Fibroblast of villous mesenchyme (primary cell): Measurements from ENCODE around the gene PIAS1. TPM values are rescaled to one million over a fixed set of nuclear protein-coding genes. Genes with fewer than 3 reads are reported as not detected.

Experiments used
- DNase-seq: peaks from one replicate; pipeline ENCODE4 v3.0.0-alpha.2; 2010; ENCODE audit warnings: low read depth
- H3K4me3 ChIP-seq: 2 replicates; pipeline ENCODE4 v1.5.1; 2011; ENCODE audit warnings: low read depth, mild to moderate bottlenecking, low read length
- CTCF ChIP-seq: IDR thresholded peaks from 2 replicates; pipeline ENCODE4 v1.5.1; 2012; ENCODE audit warnings: low read depth, mild to moderate bottlenecking, low read length; ENCODE audit not compliant: insufficient read depth
- total RNA-seq: library from RNA; depleted of rRNA; stranded (reverse); fragments of >200 nt; gene quantifications from 2 replicates; pipeline ENCODE4 v1.2.3, GENCODE V29; 2012

Gene PIAS1
- total RNA-seq, 1 donor: 28.9 TPM

- DNase-seq: no peak
- H3K4me3 ChIP-seq: no peak overlapping the region
- no peak for TF ChIP-seq CTCF
Measured at GRCh38 chr15:68112706-68113105, 58.6 kb downstream of the PIAS1 start.

- no peak overlapping the region for H3K4me3 ChIP-seq
- TF ChIP-seq CTCF: no peak
- peak; percentile 65 for DNase-seq
Measured at GRCh38 chr15:68113273-68113672, 59.2 kb downstream of the PIAS1 start.

DNA sequence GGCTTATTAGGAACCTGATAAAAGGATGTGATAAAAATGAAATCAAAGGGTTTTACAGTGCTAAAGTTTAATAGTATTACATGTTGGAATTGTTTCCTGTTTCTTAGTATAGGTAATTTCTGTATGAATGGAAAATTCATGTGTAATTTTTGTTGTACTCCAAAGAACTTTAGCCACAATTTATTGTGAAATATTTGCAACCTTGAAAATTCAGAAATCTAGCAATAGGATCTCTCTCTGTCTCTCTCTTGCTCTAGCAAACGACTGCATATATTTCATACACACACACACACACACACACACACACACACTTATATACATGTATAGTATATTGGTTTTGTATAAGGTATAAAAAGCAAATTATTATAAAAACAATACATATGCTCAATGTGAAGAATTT, 59.6 kb downstream of the PIAS1 start:
- H3K4me3 ChIP-seq: peak overlapping the region; percentile 48
- TF ChIP-seq CTCF: no peak
- no peak for DNase-seq

DNA sequence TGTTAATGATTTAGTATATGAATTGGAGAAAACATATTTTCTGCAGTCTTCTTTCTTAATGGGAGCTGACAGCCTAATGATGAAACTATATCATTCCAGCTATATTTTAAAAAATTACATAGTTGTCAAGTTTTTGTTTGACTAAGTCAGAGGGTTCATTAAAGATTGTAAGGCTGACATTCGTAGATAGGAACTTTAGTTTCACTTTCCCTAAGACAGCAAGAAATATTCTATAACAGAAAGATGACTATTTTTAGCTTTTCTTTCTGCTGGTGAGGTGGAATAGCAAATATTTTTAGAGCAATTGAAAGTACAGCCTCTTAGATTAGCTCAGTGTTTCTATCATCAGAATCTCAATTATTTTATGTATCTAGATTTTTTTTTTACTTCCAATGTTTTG, 60.2 kb downstream of the PIAS1 start:
- peak; percentile 43 for DNase-seq
- H3K4me3 ChIP-seq: peak overlapping the region; percentile 48
- no peak for TF ChIP-seq CTCF

GRCh38 chr15:68114840-68115239, 60.7 kb downstream of the PIAS1 start:
- TF ChIP-seq CTCF: no peak
- DNase-seq: no peak
- H3K4me3 ChIP-seq: peak overlapping the region; percentile 48

- no peak for DNase-seq
- no peak overlapping the region for H3K4me3 ChIP-seq
- TF ChIP-seq CTCF: no peak
Measured at GRCh38 chr15:68124700-68125099, 70.6 kb downstream of the PIAS1 start.

GRCh38 chr15:68126396-68126795, 72.3 kb downstream of the PIAS1 start:
- peak; percentile 49 for DNase-seq
- H3K4me3 ChIP-seq: no peak overlapping the region
- TF ChIP-seq CTCF: no peak
